GM12878 (cell line): ENCODE measurements around the gene SSH2. TPM values are rescaled to one million over a fixed set of nuclear protein-coding genes. Genes with fewer than 3 reads are reported as not detected.

Experiments
- ATAC-seq: fragments of 200-7000 bp; cut with Tn5 transposase; 3 replicates; pipeline ENCODE4 v1.9.1; 2020; ENCODE audit warnings: mild to moderate bottlenecking, moderate library complexity
- BruUV-seq: library from RNA; stranded (reverse); fragments of 400-500 nt; replicated peaks from 2 replicates; lab custom pipeline; 2021; lab: Mats Ljungman, UMichigan
- CTCF ChIA-PET: fragments of 300-600 bp; sonication (Branson Sonifier 250); formaldehyde crosslinking; extraction: SDS; loops from one replicate; lab custom pipeline; 2021; ENCODE audit warnings: inconsistent platforms; lab: Yijun Ruan, JAX
- POLR2A ChIA-PET: fragments of 350-600 bp; formaldehyde crosslinking; extraction: SDS; loops from one replicate; lab custom pipeline; 2021; ENCODE audit warnings: inconsistent platforms; lab: Charles Lee
- RAD21 ChIA-PET: fragments of 300-600 bp; sonication (Branson Sonifier 250); formaldehyde crosslinking; loops from one replicate; lab custom pipeline; 2023; ENCODE audit warnings: antibody characterized with exemption; ENCODE audit not compliant: unreplicated experiment; lab: Charles Lee
- SMC1A ChIA-PET: fragments of 300-600 bp; sonication (Branson Sonifier 250); formaldehyde crosslinking; loops from one replicate; lab custom pipeline; 2023; ENCODE audit not compliant: unreplicated experiment, uncharacterized antibody; lab: Charles Lee
- DNase-seq: peaks from one replicate; pipeline ENCODE4 v3.0.0-alpha.2; 2011; ENCODE audit warnings: low read depth, low spot score
- FAIRE-seq: peaks from 3 replicates; lab custom pipeline; 2011; peaks lifted over from hg19 to GRCh38; lab: Jason Lieb, UNC
- H2AFZ ChIP-seq: 2 replicates; pipeline ENCODE4 v1.6.0; 2011; ENCODE audit warnings: low read depth, low read length, control low read depth; ENCODE audit not compliant: control insufficient read depth
- H3K27ac ChIP-seq: 2 replicates; pipeline ENCODE4 v1.5.1; 2011; ENCODE audit warnings: control low read depth; ENCODE audit not compliant: control insufficient read depth, insufficient read depth
- H3K27me3 ChIP-seq, 2 experiments: replicated peaks in 1 of 2; 2 replicates each; pipeline versions ENCODE4 v1.6.0 to v1.6.1; 2011; ENCODE audit warnings: low read length in 1 of 2; ENCODE audit not compliant: control insufficient read depth in 2 of 2, insufficient read depth in 2 of 2
- H3K36me3 ChIP-seq, 2 experiments: 2 replicates each; pipeline ENCODE4 v1.5.1; 2011; ENCODE audit warnings: low read length in 1 of 2; ENCODE audit not compliant: control insufficient read depth in 2 of 2, insufficient read depth in 2 of 2
- H3K4me1 ChIP-seq: 2 replicates; pipeline ENCODE4 v1.6.1; 2011; ENCODE audit warnings: mild to moderate bottlenecking, low read length, moderate library complexity, mixed read lengths; ENCODE audit not compliant: control insufficient read depth, insufficient read depth
- H3K4me2 ChIP-seq: 2 replicates; pipeline ENCODE4 v1.6.0; 2011; ENCODE audit warnings: control low read depth; ENCODE audit not compliant: control insufficient read depth, insufficient read depth
- H3K4me3 ChIP-seq: fragments of 200-600 bp; sonication (generic); 2 replicates; pipeline ENCODE4 v1.5.1; 2016
- H3K79me2 ChIP-seq: 2 replicates; pipeline ENCODE4 v1.6.0; 2011; ENCODE audit warnings: low read length; ENCODE audit not compliant: control insufficient read depth, insufficient read depth
- H3K9ac ChIP-seq: 2 replicates; pipeline ENCODE4 v1.8.0; 2011; ENCODE audit warnings: low read length, control low read depth, mixed read lengths; ENCODE audit not compliant: control insufficient read depth, insufficient read depth
- H3K9me3 ChIP-seq: replicated peaks from 3 replicates; pipeline ENCODE4 v1.5.1; 2011; ENCODE audit warnings: mild to moderate bottlenecking, low read length; ENCODE audit not compliant: control insufficient read depth, insufficient read depth
- H4K20me1 ChIP-seq: 2 replicates; pipeline ENCODE4 v1.6.0; 2011; ENCODE audit not compliant: control insufficient read depth, insufficient read depth
- ETV6 ChIP-seq, 2 experiments: fragments of 450-650 bp in 1 of 2; IDR thresholded peaks in 1 of 2; conservative IDR thresholded peaks in 1 of 2; 2 replicates each; pipeline ENCODE4 v1.6.1; 2014; ENCODE audit warnings: antibody characterized with exemption in 1 of 2, borderline replicate concordance in 1 of 2, low read depth in 1 of 2, mild to moderate bottlenecking in 1 of 2, moderate library complexity in 1 of 2
- EZH2 ChIP-seq: IDR thresholded peaks from 2 replicates; pipeline ENCODE4 v1.6.1; 2012; ENCODE audit warnings: low read depth, mild to moderate bottlenecking, control low read depth, inconsistent platforms, low read length, borderline replicate concordance; ENCODE audit not compliant: control insufficient read depth
- NFYA ChIP-seq: IDR thresholded peaks from 2 replicates; pipeline ENCODE4 v1.6.1; 2011; ENCODE audit warnings: low read depth, mild to moderate bottlenecking, low read length, improper control_type of control experiment, borderline replicate concordance
- RB1 ChIP-seq: fragments of 450-650 bp; formaldehyde crosslinking; IDR thresholded peaks from 2 replicates; pipeline ENCODE4 v1.6.1; 2017; ENCODE audit warnings: mild to moderate bottlenecking, borderline replicate concordance
- SP1 ChIP-seq: IDR thresholded peaks from one replicate; pipeline ENCODE4 v1.6.1; 2011; ENCODE audit warnings: low read depth, low read length
- ZNF207 ChIP-seq: fragments of 450-650 bp; IDR thresholded peaks from 2 replicates; pipeline ENCODE4 v1.6.1; 2014; ENCODE audit warnings: antibody characterized with exemption, mild to moderate bottlenecking, borderline replicate concordance
- WGBS: methylation state at CpG from one replicate; pipeline ENCODE4 v1.1.6; 2016; ENCODE audit warnings: low lambda C conversion rate; ENCODE audit not compliant: insufficient replicate concordance, insufficient coverage; ENCODE audit errors: missing lambda C conversion rate; 5-methylcytosine and 5-hydroxymethylcytosine counted together
- in situ Hi-C: fragments of 300-500 bp; cut with MboI; formaldehyde crosslinking; loops from 9 replicates; pipeline ENCODE4 v1.14.3; 2018; ENCODE audit warnings: mixed read lengths
- intact Hi-C: fragments of 100-400 bp; cut with micrococcal nuclease; formaldehyde crosslinking; loops from one replicate; pipeline ENCODE4 v1.14.2; 2022; ENCODE audit not compliant: unreplicated experiment
- polyA plus RNA-seq, 11 experiments: library from polyadenylated mRNA; depleted of rRNA in 4 of 11; unstranded in 6 of 11; stranded (reverse) in 5 of 11; fragments of >200 nt; fragmentation: Nextera tagmentation in 4 of 11; fragmentation: Illumina TruSeq in 1 of 11; extraction: Ambion mirVana in 4 of 11; extraction: Trizol in 1 of 11; gene quantifications; 1 replicate in 1 of 11; 2 replicates in 10 of 11; pipeline versions ENCODE4 v1.2.1 to v1.2.3, GENCODE V29; 2011 to 2016; ENCODE audit warnings: inconsistent platforms in 2 of 11, missing spikeins in 2 of 11, low read depth in 1 of 11
- total RNA-seq, 4 experiments: library from RNA; depleted of rRNA in 3 of 4; stranded (reverse); fragments of >200 nt in 3 of 4; fragmentation: Illumina TruSeq in 1 of 4; extraction: Trizol in 1 of 4; gene quantifications; 2 replicates each; pipeline versions ENCODE4 v1.2.1 to v1.2.3, GENCODE V29; 2013 to 2021
- TF ChIP-seq, protein P1 (sequence below), 3 experiments: IDR thresholded peaks in 2 of 3; conservative IDR thresholded peaks in 1 of 3; 2 replicates each; pipeline ENCODE4 v1.5.1; 2011; ENCODE audit warnings: low read depth in 3 of 3, low read length in 3 of 3, mild to moderate bottlenecking in 3 of 3, control low read depth in 2 of 3, moderate library complexity in 2 of 3, inconsistent platforms in 1 of 3, mixed read lengths in 1 of 3; ENCODE audit not compliant: control insufficient read depth in 2 of 3, insufficient read depth in 1 of 3; ENCODE audit errors: extremely low read depth in 1 of 3
- TF ChIP-seq, protein P2 (sequence below): fragments of 450-650 bp; IDR thresholded peaks from 2 replicates; pipeline ENCODE4 v1.6.1; 2018; ENCODE audit warnings: mild to moderate bottlenecking, low read depth, moderate library complexity; ENCODE audit not compliant: partially characterized antibody
- TF ChIP-seq, protein P3 (sequence below): fragments of 450-650 bp; conservative IDR thresholded peaks from 2 replicates; pipeline ENCODE4 v1.6.1; 2017; ENCODE audit warnings: mild to moderate bottlenecking, moderate library complexity

Gene SSH2
- total and polyA plus RNA-seq, 10 of the 15 experiments (the other 5 are each of a cell fraction or from before 2014, with no cell fraction given): 9.3 to 65.9 (median 34.0) TPM

DNA sequence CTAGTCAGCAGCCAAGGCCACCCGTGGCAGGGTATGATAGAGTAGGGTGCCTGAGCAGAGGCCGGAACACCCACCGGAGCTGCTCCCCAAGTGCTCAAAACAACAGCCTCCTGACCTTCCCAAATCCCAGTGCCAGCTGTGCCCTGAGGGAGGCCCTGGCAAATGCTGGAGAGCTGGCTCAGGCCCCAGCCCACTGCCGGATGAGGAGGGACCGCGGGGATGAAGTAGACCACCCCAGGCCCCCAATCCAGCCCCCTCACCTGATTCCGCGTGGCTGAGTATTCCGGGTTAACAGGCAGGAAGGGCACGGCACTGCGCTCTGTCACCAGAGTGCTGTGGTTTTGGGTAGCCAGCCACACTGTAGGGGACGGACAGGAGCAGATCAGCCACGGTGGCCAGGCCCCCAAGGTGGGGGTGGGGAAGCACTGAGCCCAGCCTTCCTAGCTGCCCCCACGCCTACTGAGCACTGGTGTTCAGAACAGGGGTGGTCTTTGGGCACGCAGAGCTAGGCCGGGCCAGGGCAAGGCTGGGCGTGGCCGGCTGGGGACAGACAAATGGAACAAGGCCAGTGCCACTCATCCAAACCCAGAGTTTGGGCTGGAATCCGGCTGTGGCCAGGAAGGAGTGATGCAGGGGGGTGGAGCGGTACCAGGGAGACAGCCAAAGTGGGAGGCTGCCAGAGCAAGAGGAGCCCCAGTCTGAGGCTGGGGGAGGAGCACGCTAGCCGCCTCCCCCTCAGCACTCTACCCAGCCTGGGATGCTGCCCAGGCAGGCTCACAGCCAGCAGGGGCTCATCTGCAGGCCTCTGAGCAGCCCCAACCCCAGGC, 352.4 kb downstream of the SSH2 start:
- RAD21 ChIA-PET: interaction anchor here (0.6 to 4.1 kb wide), 4 partner anchors 14 to 39 kb away, joined by 3 to 25 read pairs (median 7); no protein-coding TSS in a partner anchor
- TF ChIP-seq ZNF207 (no peak), EZH2 (no peak), NFYA (no peak), SP1 (no peak), ETV6 (conservative IDR thresholded peaks at IDR 0.05 in 1 of 2, IDR thresholded peaks at IDR 0.05 in 1 of 2; ENCODE audit: borderline replicate concordance in 1 of 2, low read depth in 1 of 2) (no peak), RB1 (no peak)
- TF ChIP-seq, protein P1, sequence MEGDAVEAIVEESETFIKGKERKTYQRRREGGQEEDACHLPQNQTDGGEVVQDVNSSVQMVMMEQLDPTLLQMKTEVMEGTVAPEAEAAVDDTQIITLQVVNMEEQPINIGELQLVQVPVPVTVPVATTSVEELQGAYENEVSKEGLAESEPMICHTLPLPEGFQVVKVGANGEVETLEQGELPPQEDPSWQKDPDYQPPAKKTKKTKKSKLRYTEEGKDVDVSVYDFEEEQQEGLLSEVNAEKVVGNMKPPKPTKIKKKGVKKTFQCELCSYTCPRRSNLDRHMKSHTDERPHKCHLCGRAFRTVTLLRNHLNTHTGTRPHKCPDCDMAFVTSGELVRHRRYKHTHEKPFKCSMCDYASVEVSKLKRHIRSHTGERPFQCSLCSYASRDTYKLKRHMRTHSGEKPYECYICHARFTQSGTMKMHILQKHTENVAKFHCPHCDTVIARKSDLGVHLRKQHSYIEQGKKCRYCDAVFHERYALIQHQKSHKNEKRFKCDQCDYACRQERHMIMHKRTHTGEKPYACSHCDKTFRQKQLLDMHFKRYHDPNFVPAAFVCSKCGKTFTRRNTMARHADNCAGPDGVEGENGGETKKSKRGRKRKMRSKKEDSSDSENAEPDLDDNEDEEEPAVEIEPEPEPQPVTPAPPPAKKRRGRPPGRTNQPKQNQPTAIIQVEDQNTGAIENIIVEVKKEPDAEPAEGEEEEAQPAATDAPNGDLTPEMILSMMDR (IDR thresholded peaks at IDR 0.05 in 2 of 3, conservative IDR thresholded peaks at IDR 0.05 in 1 of 3; ENCODE audit: control insufficient read depth in 2 of 3, extremely low read depth in 1 of 3, insufficient read depth in 1 of 3, low read depth in 3 of 3, low read length in 3 of 3): no peak
- TF ChIP-seq, protein P2, sequence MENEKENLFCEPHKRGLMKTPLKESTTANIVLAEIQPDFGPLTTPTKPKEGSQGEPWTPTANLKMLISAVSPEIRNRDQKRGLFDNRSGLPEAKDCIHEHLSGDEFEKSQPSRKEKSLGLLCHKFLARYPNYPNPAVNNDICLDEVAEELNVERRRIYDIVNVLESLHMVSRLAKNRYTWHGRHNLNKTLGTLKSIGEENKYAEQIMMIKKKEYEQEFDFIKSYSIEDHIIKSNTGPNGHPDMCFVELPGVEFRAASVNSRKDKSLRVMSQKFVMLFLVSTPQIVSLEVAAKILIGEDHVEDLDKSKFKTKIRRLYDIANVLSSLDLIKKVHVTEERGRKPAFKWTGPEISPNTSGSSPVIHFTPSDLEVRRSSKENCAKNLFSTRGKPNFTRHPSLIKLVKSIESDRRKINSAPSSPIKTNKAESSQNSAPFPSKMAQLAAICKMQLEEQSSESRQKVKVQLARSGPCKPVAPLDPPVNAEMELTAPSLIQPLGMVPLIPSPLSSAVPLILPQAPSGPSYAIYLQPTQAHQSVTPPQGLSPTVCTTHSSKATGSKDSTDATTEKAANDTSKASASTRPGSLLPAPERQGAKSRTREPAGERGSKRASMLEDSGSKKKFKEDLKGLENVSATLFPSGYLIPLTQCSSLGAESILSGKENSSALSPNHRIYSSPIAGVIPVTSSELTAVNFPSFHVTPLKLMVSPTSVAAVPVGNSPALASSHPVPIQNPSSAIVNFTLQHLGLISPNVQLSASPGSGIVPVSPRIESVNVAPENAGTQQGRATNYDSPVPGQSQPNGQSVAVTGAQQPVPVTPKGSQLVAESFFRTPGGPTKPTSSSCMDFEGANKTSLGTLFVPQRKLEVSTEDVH: no peak
- TF ChIP-seq, protein P3, sequence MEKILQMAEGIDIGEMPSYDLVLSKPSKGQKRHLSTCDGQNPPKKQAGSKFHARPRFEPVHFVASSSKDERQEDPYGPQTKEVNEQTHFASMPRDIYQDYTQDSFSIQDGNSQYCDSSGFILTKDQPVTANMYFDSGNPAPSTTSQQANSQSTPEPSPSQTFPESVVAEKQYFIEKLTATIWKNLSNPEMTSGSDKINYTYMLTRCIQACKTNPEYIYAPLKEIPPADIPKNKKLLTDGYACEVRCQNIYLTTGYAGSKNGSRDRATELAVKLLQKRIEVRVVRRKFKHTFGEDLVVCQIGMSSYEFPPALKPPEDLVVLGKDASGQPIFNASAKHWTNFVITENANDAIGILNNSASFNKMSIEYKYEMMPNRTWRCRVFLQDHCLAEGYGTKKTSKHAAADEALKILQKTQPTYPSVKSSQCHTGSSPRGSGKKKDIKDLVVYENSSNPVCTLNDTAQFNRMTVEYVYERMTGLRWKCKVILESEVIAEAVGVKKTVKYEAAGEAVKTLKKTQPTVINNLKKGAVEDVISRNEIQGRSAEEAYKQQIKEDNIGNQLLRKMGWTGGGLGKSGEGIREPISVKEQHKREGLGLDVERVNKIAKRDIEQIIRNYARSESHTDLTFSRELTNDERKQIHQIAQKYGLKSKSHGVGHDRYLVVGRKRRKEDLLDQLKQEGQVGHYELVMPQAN: no peak

More for the DNA sequence above, 352.4 kb downstream of the SSH2 start:
- DNase-seq: no peak
- no peaks in the 10 kb centered on the region for H3K79me2 ChIP-seq
- in situ Hi-C loops (no loop called here), intact Hi-C loops (no loop called here)
- WGBS: 81% methylated on average over 22 of the region's 22 CpGs
- ChIA-PET SMC1A (interaction anchor here (1.2 to 1.5 kb wide), 2 partner anchors 37 to 40 kb away, joined by 3 read pairs; no protein-coding TSS in a partner anchor), CTCF (interaction anchor here (1.2 to 4.6 kb wide), 6 partner anchors 10 to 40 kb away, joined by 3 to 34 read pairs (median 14); partner anchors contain the start of gene ANKRD13B), POLR2A (no interaction called here)
- H3K4me2 ChIP-seq: no peak overlapping the region
- no peak overlapping the region for H3K4me3 ChIP-seq
- H3K9ac ChIP-seq: no peak overlapping the region
- H2AFZ ChIP-seq: no peak overlapping the region
- BruUV-seq: no TSS peak
- H3K27me3 ChIP-seq: no peaks in the 10 kb centered on the region
- ATAC-seq: no peak
- no peaks in the 10 kb centered on the region for H4K20me1 ChIP-seq
- H3K4me1 ChIP-seq: 0 out of 2 replicates have a peak, but pooled peaks cover 8% of the 10 kb centered on the region
- no peak overlapping the region for H3K27ac ChIP-seq
- FAIRE-seq: no peak
- H3K9me3 ChIP-seq: no peaks in the 10 kb centered on the region
- H3K36me3 ChIP-seq: peaks cover 8 to 23% of the 10 kb centered on the region in 2 experiments; a peak in 3 of 4 replicates
